GM12875 (cell line): Measurements from ENCODE around the gene TM6SF1.
"Not testable (repeated sequence)": the region's sequence is repeated elsewhere in the genome, so short reads cannot be mapped to it uniquely, and the experiment has no call there.

ENCODE experiments used
- H3K4me3 ChIP-seq: one replicate; pipeline ENCODE4 v1.5.1; 2011; ENCODE audit warnings: low read depth, low read length, control low read depth
- CTCF ChIP-seq: IDR thresholded peaks from 2 replicates; pipeline ENCODE4 v1.5.1; 2011; ENCODE audit warnings: low read depth, mild to moderate bottlenecking, control low read depth, inconsistent platforms, low read length, moderate library complexity, borderline replicate concordance; ENCODE audit not compliant: insufficient read depth

The TM6SF1 gene

GRCh38 chr15:83118968-83119367, 11.5 kb downstream of the TM6SF1 start:
- no peak overlapping the region for H3K4me3 ChIP-seq
- TF ChIP-seq CTCF = no peak

GRCh38 chr15:83119968-83120581, 12.6 kb downstream of the TM6SF1 start:
- no peak overlapping the region for H3K4me3 ChIP-seq
- no peak for TF ChIP-seq CTCF

- TF ChIP-seq CTCF = no peak
These were observed 16.1 kb downstream of the TM6SF1 start for GRCh38 chr15:83123529-83123928.

GRCh38 chr15:83127547-83128150, 20.2 kb downstream of the TM6SF1 start:
- H3K4me3 ChIP-seq = no peak overlapping the region
- TF ChIP-seq CTCF = no peak

More at GRCh38 chr15:83123529-83123928, 16.1 kb downstream of the TM6SF1 start:
- no peak overlapping the region for H3K4me3 ChIP-seq

- no peak for TF ChIP-seq CTCF
- no peak overlapping the region for H3K4me3 ChIP-seq
These were observed 22.3 kb downstream of the TM6SF1 start for GRCh38 chr15:83129791-83130190.

- TF ChIP-seq CTCF = no peak
- no peak overlapping the region for H3K4me3 ChIP-seq
These were observed 25.5 kb downstream of the TM6SF1 start for GRCh38 chr15:83132861-83133523.

GRCh38 chr15:83142151-83142550, 34.7 kb downstream of the TM6SF1 start:
- not testable (repeated sequence) for H3K4me3 ChIP-seq
